ENCODE data around the gene TAC1. TPM values are rescaled to one million over a fixed set of nuclear protein-coding genes. Genes with fewer than 3 reads are reported as not detected.

The TAC1 gene
- total RNA-seq, result 5.2 TPM in 1 of 2 replicates, not detected in the other

DNA sequence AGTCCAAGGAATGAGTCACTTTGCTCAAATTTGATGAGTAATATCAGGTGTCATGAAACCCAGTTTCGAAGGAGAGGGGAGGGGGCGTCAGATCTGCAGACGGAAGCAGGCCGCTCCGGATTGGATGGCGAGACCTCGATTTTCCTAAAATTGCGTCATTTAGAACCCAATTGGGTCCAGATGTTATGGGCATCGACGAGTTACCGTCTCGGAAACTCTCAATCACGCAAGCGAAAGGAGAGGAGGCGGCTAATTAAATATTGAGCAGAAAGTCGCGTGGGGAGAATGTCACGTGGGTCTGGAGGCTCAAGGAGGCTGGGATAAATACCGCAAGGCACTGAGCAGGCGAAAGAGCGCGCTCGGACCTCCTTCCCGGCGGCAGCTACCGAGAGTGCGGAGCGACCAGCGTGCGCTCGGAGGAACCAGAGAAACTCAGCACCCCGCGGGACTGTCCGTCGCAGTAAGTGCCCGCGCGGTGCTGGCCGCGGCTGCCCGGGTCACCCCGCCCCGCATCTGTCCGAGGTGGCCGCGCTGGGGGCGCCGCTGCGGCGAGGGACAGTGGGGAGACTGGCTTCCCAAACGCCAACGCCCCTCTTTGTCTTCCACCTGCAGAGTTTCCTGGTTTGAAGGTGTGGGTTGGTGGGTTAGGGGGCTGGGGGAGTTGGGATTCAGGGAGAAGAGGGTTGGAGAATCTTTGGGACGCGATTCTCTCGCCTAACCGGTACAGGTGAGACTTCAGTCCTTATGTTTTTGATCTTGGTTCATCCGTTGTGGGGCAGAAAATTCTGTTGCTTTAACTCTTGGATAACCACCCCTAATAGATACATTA, at the start of gene TAC1:
Gene TAC1, plus strand, starts transcription at position 351 of the 829 bp plus-strand sequence. CDS start 527 bp downstream, outside the sequence.

Other genes with a start within 250 kb of the TAC1 start
- 82.5 and 89.2 TPM in 2 replicates for gene ASNS, start 140.3 kb downstream of the TAC1 start, total RNA-seq